ENCODE data around the gene IL1A. TPM values are rescaled to one million over a fixed set of nuclear protein-coding genes. Genes with fewer than 3 reads are reported as not detected.
A peak's percentile ranks its signal among the peaks of the same experiment; 100 is the strongest.

IL1A gene
- total RNA-seq, 1 donor, result 0.43 TPM

GRCh38 chr2:112725545-112726457, 58.5 kb downstream of the IL1A start:
- TF ChIP-seq CTCF (IDR thresholded peaks at IDR 0.05; ENCODE audit: insufficient read depth, low read depth, low read length), result no peak
- no peak overlapping the region for H3K4me3 ChIP-seq (ENCODE audit: low read depth, low read length)
- DNase-seq (ENCODE audit: low read depth), result no peak

- DNase-seq (ENCODE audit: low read depth), result no peak
- TF ChIP-seq CTCF (IDR thresholded peaks at IDR 0.05; ENCODE audit: insufficient read depth, low read depth, low read length), result peak; percentile 25
- no peak overlapping the region for H3K4me3 ChIP-seq (ENCODE audit: low read depth, low read length)
Measured at GRCh38 chr2:112724591-112725525, 59.4 kb downstream of the IL1A start.

GRCh38 chr2:112723995-112724394, 60.3 kb downstream of the IL1A start:
- TF ChIP-seq CTCF (IDR thresholded peaks at IDR 0.05; ENCODE audit: insufficient read depth, low read depth, low read length), result no peak
- no peak for DNase-seq (ENCODE audit: low read depth)
- H3K4me3 ChIP-seq (ENCODE audit: low read depth, low read length), result no peak overlapping the region

Other genes starting within 250 kb of the IL1A start
- gene POLR1B, start 242.0 kb downstream of the IL1A start, total RNA-seq, result 14.8 and 16.0 TPM in 2 replicates
- gene CHCHD5, start 199.9 kb downstream of the IL1A start, total RNA-seq, result 3.9 and 7.4 TPM in 2 replicates
- gene SLC20A1, start 138.6 kb downstream of the IL1A start, total RNA-seq, result 66.0 and 96.3 TPM in 2 replicates
- not detected in 2 replicates for gene NT5DC4, start 63.5 kb downstream of the IL1A start, total RNA-seq
- gene CKAP2L, start 19.9 kb downstream of the IL1A start, total RNA-seq, result 6.8 and 10.4 TPM in 2 replicates
- 2.6 TPM in 2 replicates for gene IL1B, start 52.3 kb upstream of the IL1A start, total RNA-seq
- gene IL37, start 126.7 kb upstream of the IL1A start, total RNA-seq, result 0.32 TPM in 1 of 2 replicates, not detected in the other
- gene IL36G, start 193.5 kb upstream of the IL1A start, total RNA-seq, result not detected in 2 replicates
- not detected in 2 replicates for gene IL36A, start 221.0 kb upstream of the IL1A start, total RNA-seq